Measurements from ENCODE around the gene MPRIP. TPM values are rescaled to one million over a fixed set of nuclear protein-coding genes. Genes with fewer than 3 reads are reported as not detected.

MPRIP gene
- polyA plus RNA-seq, 4 donors, result 142 to 202 (median 173) TPM

GRCh38 chr17:17200311-17200710 is 158.1 kb downstream of the MPRIP start:
- no peak for DNase-seq (ENCODE audit: low read depth in 4 of 4, low spot score in 2 of 4)

- no peak for DNase-seq (ENCODE audit: low read depth in 4 of 4, low spot score in 2 of 4)
Observed at GRCh38 chr17:17200831-17201230, 158.6 kb downstream of the MPRIP start.

- DNase-seq (ENCODE audit: low read depth in 4 of 4, low spot score in 2 of 4), result no peak
Observed at GRCh38 chr17:17201271-17201670, 159.0 kb downstream of the MPRIP start.

- no peak for DNase-seq (ENCODE audit: low read depth in 4 of 4, low spot score in 2 of 4)
Observed at GRCh38 chr17:17201907-17202306, 159.7 kb downstream of the MPRIP start.

- DNase-seq (ENCODE audit: low read depth in 4 of 4, low spot score in 2 of 4), result no peak
Observed at GRCh38 chr17:17203173-17203730, 161.0 kb downstream of the MPRIP start.

- DNase-seq (ENCODE audit: low read depth in 4 of 4, low spot score in 2 of 4), result no peak
Observed at GRCh38 chr17:17204041-17204591, 161.9 kb downstream of the MPRIP start.

- DNase-seq (ENCODE audit: low read depth in 4 of 4, low spot score in 2 of 4), result no peak
Observed at GRCh38 chr17:17204635-17205231, 162.5 kb downstream of the MPRIP start.

GRCh38 chr17:17205368-17206123 is 163.3 kb downstream of the MPRIP start:
- DNase-seq (ENCODE audit: low read depth in 4 of 4, low spot score in 2 of 4), result peak in 1 of 4 donors; percentile 24

GRCh38 chr17:17206124-17206912 is 164.1 kb downstream of the MPRIP start, which contains the start of gene PLD6:
PLD6 (minus strand) TSS chr17:17206333; CDS start chr17:17206286, 47 bp downstream.
- DNase-seq (ENCODE audit: low read depth in 4 of 4, low spot score in 2 of 4), result peak in 1 of 4 donors; percentile 41

GRCh38 chr17:17206913-17207335 is 164.7 kb downstream of the MPRIP start:
- no peak for DNase-seq (ENCODE audit: low read depth in 4 of 4, low spot score in 2 of 4)

GRCh38 chr17:17207998-17208397 is 165.7 kb downstream of the MPRIP start:
- no peak for DNase-seq (ENCODE audit: low read depth in 4 of 4, low spot score in 2 of 4)

- no peak for DNase-seq (ENCODE audit: low read depth in 4 of 4, low spot score in 2 of 4)
Observed at GRCh38 chr17:17213775-17214174, 171.5 kb downstream of the MPRIP start.

GRCh38 chr17:17214646-17215436 is 172.6 kb downstream of the MPRIP start:
- DNase-seq (ENCODE audit: low read depth in 4 of 4, low spot score in 2 of 4), result no peak

GRCh38 chr17:17215575-17215974 is 173.3 kb downstream of the MPRIP start:
- no peak for DNase-seq (ENCODE audit: low read depth in 4 of 4, low spot score in 2 of 4)

- no peak for DNase-seq (ENCODE audit: low read depth in 4 of 4, low spot score in 2 of 4)
Observed at GRCh38 chr17:17216236-17216635, 174.0 kb downstream of the MPRIP start.

GRCh38 chr17:17216776-17217175 is 174.5 kb downstream of the MPRIP start:
- no peak for DNase-seq (ENCODE audit: low read depth in 4 of 4, low spot score in 2 of 4)

- DNase-seq (ENCODE audit: low read depth in 4 of 4, low spot score in 2 of 4), result no peak
Observed at GRCh38 chr17:17217995-17218394, 175.7 kb downstream of the MPRIP start.

GRCh38 chr17:17220529-17220928 is 178.3 kb downstream of the MPRIP start:
- no peak for DNase-seq (ENCODE audit: low read depth in 4 of 4, low spot score in 2 of 4)

GRCh38 chr17:17221329-17221728 is 179.1 kb downstream of the MPRIP start:
- no peak for DNase-seq (ENCODE audit: low read depth in 4 of 4, low spot score in 2 of 4)

- DNase-seq (ENCODE audit: low read depth in 4 of 4, low spot score in 2 of 4), result no peak
Observed at GRCh38 chr17:17223736-17224135, 181.5 kb downstream of the MPRIP start.
